ENCODE data around the gene CSTB.

DNA sequence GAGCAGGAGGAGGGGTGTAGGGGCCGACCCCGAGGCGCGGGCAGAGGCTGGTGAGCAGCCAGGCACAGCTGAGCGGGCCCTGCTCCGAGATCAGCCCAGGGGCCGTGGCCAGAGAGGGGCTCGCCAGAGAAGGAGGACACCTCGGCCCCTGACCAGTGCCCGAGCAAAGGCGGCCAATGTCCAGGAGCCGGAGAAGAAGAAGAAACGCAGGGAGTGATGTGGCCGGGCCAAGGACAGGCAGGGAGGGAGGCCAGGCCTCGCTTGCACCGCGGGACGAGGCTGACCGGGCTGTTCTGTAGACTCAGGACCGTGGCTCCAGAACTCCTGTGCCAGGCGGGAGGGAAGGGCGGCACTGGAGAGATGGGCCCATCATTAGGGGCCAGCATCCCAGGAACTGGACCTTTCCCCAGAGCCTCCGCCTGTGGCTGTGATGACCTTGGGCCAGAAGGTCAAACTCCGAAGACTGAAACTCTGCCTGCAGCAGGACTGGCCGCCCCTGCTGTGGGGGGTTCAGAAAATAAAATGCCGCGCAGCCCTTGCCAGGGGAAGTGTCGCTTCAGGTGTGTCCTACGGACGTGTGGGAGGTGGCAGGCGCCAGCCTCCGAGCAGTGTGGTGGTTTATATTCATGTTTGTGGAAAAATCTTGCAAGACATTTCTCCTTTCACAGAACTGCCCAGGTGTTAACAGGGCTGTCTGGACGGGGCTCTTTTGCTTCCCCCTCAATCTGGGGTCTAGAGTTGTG, 27.6 kb upstream of the CSTB start:
- TF ChIP-seq, protein P1, sequence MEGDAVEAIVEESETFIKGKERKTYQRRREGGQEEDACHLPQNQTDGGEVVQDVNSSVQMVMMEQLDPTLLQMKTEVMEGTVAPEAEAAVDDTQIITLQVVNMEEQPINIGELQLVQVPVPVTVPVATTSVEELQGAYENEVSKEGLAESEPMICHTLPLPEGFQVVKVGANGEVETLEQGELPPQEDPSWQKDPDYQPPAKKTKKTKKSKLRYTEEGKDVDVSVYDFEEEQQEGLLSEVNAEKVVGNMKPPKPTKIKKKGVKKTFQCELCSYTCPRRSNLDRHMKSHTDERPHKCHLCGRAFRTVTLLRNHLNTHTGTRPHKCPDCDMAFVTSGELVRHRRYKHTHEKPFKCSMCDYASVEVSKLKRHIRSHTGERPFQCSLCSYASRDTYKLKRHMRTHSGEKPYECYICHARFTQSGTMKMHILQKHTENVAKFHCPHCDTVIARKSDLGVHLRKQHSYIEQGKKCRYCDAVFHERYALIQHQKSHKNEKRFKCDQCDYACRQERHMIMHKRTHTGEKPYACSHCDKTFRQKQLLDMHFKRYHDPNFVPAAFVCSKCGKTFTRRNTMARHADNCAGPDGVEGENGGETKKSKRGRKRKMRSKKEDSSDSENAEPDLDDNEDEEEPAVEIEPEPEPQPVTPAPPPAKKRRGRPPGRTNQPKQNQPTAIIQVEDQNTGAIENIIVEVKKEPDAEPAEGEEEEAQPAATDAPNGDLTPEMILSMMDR (IDR thresholded peaks at IDR 0.05 in 2 of 3, conservative IDR thresholded peaks at IDR 0.05 in 1 of 3; ENCODE audit: borderline replicate concordance in 1 of 3, insufficient read depth in 1 of 3, low read depth in 2 of 3, low read length in 2 of 3) = no peak
- TF ChIP-seq, protein P2, sequence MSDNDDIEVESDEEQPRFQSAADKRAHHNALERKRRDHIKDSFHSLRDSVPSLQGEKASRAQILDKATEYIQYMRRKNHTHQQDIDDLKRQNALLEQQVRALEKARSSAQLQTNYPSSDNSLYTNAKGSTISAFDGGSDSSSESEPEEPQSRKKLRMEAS (IDR thresholded peaks at IDR 0.05) = no peak
